NT2/D1 (cell line): ENCODE data around the gene CYP24A1.

ENCODE experiments used
- DNase-seq: peaks from one replicate; pipeline ENCODE4 v3.0.0-alpha.2; 2011; ENCODE audit warnings: low read depth, low spot score
- H3K27me3 ChIP-seq: 2 replicates; pipeline ENCODE4 v1.6.0; 2011; ENCODE audit warnings: mild to moderate bottlenecking; ENCODE audit not compliant: insufficient read length, insufficient read depth
- H3K36me3 ChIP-seq: 2 replicates; pipeline ENCODE4 v1.6.1; 2011; ENCODE audit warnings: mild to moderate bottlenecking, low read length, mixed read lengths; ENCODE audit not compliant: insufficient read depth, insufficient read length
- H3K4me1 ChIP-seq: 2 replicates; pipeline ENCODE4 v1.5.1; 2011; ENCODE audit not compliant: insufficient read depth, insufficient read length
- H3K4me3 ChIP-seq: 2 replicates; pipeline ENCODE4 v1.5.1; 2011; ENCODE audit warnings: low read depth; ENCODE audit not compliant: insufficient read length
- H3K9ac ChIP-seq: 2 replicates; pipeline ENCODE4 v1.6.0; 2011; ENCODE audit warnings: low read depth; ENCODE audit not compliant: insufficient read length
- H3K9me3 ChIP-seq: 2 replicates; pipeline ENCODE4 v1.5.1; 2011; ENCODE audit warnings: mild to moderate bottlenecking, low read length; ENCODE audit not compliant: insufficient read depth
- SUZ12 ChIP-seq: IDR thresholded peaks from 2 replicates; pipeline ENCODE4 v1.6.1; 2011; ENCODE audit not compliant: insufficient read length, insufficient read depth; ENCODE audit errors: extremely low read depth
- YY1 ChIP-seq: IDR thresholded peaks from 2 replicates; pipeline ENCODE4 v1.6.1; 2011; ENCODE audit not compliant: insufficient read length, insufficient read depth
- ZNF274 ChIP-seq: IDR thresholded peaks from 2 replicates; pipeline ENCODE4 v1.6.1; 2011; ENCODE audit warnings: mild to moderate bottlenecking, low read depth, low read length

Gene CYP24A1

GRCh38 chr20:54158226-54158625, 15.6 kb downstream of the CYP24A1 start:
- Histone ChIP-seq H3K4me3 (no peak overlapping the region), H3K9ac (no peak overlapping the region), H3K4me1 (no peaks in the 10 kb centered on the region), H3K27me3 (no peaks in the 10 kb centered on the region), H3K36me3 (no peaks in the 10 kb centered on the region), H3K9me3 (no peaks in the 10 kb centered on the region)
- no peak for DNase-seq
- TF ChIP-seq YY1 (no peak), SUZ12 (no peak), ZNF274 (no peak)

GRCh38 chr20:54156981-54157835, 16.6 kb downstream of the CYP24A1 start:
- no peaks in the 10 kb centered on the region for H3K36me3 ChIP-seq
- H3K9me3 ChIP-seq: no peaks in the 10 kb centered on the region
- H3K9ac ChIP-seq: no peak overlapping the region
- H3K4me3 ChIP-seq: no peak overlapping the region
- peaks cover under 1% of the 10 kb centered on the region for H3K4me1 ChIP-seq
- no peak for DNase-seq
- H3K27me3 ChIP-seq: no peaks in the 10 kb centered on the region
- TF ChIP-seq YY1: no peak
- TF ChIP-seq SUZ12: no peak
- TF ChIP-seq ZNF274: no peak

DNA sequence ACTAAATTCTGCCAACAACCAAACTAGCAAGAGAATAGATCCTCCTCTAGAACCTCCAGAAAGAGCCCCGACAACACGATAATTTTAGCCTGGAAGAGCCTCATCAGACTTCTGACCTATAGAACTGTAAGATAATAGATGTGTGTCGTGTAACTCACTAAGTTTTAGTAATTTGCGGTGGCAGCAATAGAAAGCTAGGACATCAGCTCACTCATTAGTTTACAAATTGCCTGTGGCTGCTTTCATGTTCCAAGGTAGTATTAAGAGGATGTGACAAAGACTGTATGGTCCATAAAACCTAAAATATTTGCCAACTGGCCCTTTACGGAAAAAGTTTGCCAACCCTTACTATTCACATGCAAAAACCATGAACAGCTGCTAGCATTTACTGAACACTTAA, 17.3 kb downstream of the CYP24A1 start:
- H3K9ac ChIP-seq: no peak overlapping the region
- H3K27me3 ChIP-seq: no peaks in the 10 kb centered on the region
- no peak for TF ChIP-seq ZNF274
- no peak for TF ChIP-seq YY1
- TF ChIP-seq SUZ12: no peak
- DNase-seq: no peak
- H3K4me1 ChIP-seq: peaks cover 5% of the 10 kb centered on the region
- no peaks in the 10 kb centered on the region for H3K9me3 ChIP-seq
- H3K36me3 ChIP-seq: no peaks in the 10 kb centered on the region
- H3K4me3 ChIP-seq: no peak overlapping the region

- no peaks in the 10 kb centered on the region for H3K27me3 ChIP-seq
- H3K9ac ChIP-seq: no peak overlapping the region
- H3K4me1 ChIP-seq: peaks cover 5% of the 10 kb centered on the region
- H3K4me3 ChIP-seq: no peak overlapping the region
- TF ChIP-seq YY1 (no peak), SUZ12 (no peak)
- no peaks in the 10 kb centered on the region for H3K9me3 ChIP-seq
- DNase-seq: no peak
- no peaks in the 10 kb centered on the region for H3K36me3 ChIP-seq
Measured at GRCh38 chr20:54155736-54156317, 18.0 kb downstream of the CYP24A1 start.

DNA sequence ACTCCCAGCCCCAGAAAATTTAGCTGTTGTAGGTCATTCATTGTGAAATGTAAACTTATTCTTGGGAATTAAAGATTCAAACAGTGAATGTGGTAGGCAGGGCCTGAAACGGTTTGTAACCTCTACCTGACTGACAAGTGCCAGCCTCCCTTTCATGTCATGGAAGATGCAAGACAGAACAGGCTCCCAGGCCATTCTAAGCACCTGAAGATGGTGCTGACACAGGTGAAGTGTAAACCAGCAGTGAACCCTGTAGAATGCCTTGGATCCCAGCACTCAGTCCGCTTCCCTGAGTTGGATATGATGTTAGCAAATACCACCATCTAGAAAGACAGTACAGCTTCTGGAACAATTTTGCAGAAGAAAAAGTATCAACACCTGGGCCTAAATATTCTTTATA, 19.3 kb downstream of the CYP24A1 start:
- DNase-seq: no peak
- TF ChIP-seq YY1: no peak
- no peak for TF ChIP-seq SUZ12
- TF ChIP-seq ZNF274: no peak
- H3K9me3 ChIP-seq: no peaks in the 10 kb centered on the region

GRCh38 chr20:54153847-54154246, 19.9 kb downstream of the CYP24A1 start:
- Histone ChIP-seq H3K4me1 (peaks cover 5% of the 10 kb centered on the region), H3K9me3 (no peaks in the 10 kb centered on the region), H3K36me3 (no peaks in the 10 kb centered on the region), H3K9ac (no peak overlapping the region), H3K27me3 (no peaks in the 10 kb centered on the region), H3K4me3 (no peak overlapping the region)
- no peak for DNase-seq
- TF ChIP-seq YY1 (no peak), ZNF274 (no peak), SUZ12 (no peak)

More for the DNA sequence above, 19.3 kb downstream of the CYP24A1 start:
- Histone ChIP-seq H3K4me3 (no peak overlapping the region), H3K36me3 (no peaks in the 10 kb centered on the region), H3K9ac (no peak overlapping the region), H3K4me1 (peaks cover 5% of the 10 kb centered on the region), H3K27me3 (no peaks in the 10 kb centered on the region)

DNA sequence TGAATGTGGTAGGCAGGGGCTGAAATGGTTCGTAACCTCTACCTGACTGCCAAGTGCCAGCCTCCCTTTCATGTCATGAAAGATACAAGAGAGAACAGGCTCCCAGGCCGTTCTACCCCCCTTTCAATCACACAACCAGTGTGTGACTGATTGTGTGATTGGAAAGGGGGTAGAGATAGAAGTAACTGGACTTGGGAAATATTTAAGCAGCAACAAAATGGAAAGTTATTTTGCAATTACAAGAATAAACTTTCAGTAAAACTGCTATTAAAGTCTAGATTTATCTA, 20.8 kb downstream of the CYP24A1 start:
- no peak overlapping the region for H3K4me3 ChIP-seq
- H3K4me1 ChIP-seq: peaks cover 5% of the 10 kb centered on the region
- no peak overlapping the region for H3K9ac ChIP-seq
- TF ChIP-seq YY1 (no peak), ZNF274 (no peak), SUZ12 (no peak)
- H3K9me3 ChIP-seq: no peaks in the 10 kb centered on the region
- H3K27me3 ChIP-seq: no peaks in the 10 kb centered on the region
- no peaks in the 10 kb centered on the region for H3K36me3 ChIP-seq
- DNase-seq: no peak
